ENCODE measurements around the gene ASGR2. TPM values are rescaled to one million over a fixed set of nuclear protein-coding genes. Genes with fewer than 3 reads are reported as not detected.

ASGR2 gene
- total and polyA plus RNA-seq, 2 donors (not counting 1 experiment from before 2014, with no cell fraction given) = not detected

GRCh38 chr17:7080456-7081041 is 34.1 kb downstream of the ASGR2 start:
- Histone ChIP-seq H3K79me2 (ENCODE audit: control insufficient read depth, insufficient read depth, low read length) (no peaks in the 10 kb centered on the region), H3K27ac (ENCODE audit: insufficient read depth, low read length) (no peak overlapping the region), H3K36me3 (ENCODE audit: control insufficient read depth, insufficient read depth, low read length) (no peaks in the 10 kb centered on the region), H3K27me3 (ENCODE audit: control insufficient read depth, insufficient read depth, low read length) (no peaks in the 10 kb centered on the region), H3K9ac (ENCODE audit: insufficient read depth, low read length) (no peak overlapping the region), H3K4me1 (ENCODE audit: control insufficient read depth, extremely low read depth, insufficient read depth, low read length) (no peaks in the 10 kb centered on the region), H3K4me2 (ENCODE audit: extremely low read depth, insufficient read depth, low read length) (no peak overlapping the region), H4K20me1 (ENCODE audit: control insufficient read depth, extremely low read depth, insufficient read depth, low read length) (no peaks in the 10 kb centered on the region), H2AFZ (ENCODE audit: low read length) (no peak overlapping the region), H3K4me3 (replicated peaks in 1 of 4; ENCODE audit: control extremely low read depth in 1 of 4, insufficient read depth in 1 of 4, low read depth in 3 of 4, low read length in 4 of 4) (no peak overlapping the region), H3K9me3 (ENCODE audit: control insufficient read depth, insufficient read depth, low read depth, low read length) (no peaks in the 10 kb centered on the region)
- TF ChIP-seq EZH2 (IDR thresholded peaks at IDR 0.05; ENCODE audit: low read length, missing control alignments) (no peak), CTCF (conservative IDR thresholded peaks at IDR 0.05 in 1 of 2, IDR thresholded peaks at IDR 0.05 in 1 of 2; ENCODE audit: low read depth in 1 of 2, low read length in 2 of 2) (no peak)
- no peak for DNase-seq (ENCODE audit: low read depth in 2 of 2)

- no peaks in the 10 kb centered on the region for H3K27me3 ChIP-seq (ENCODE audit: control insufficient read depth, insufficient read depth, low read length)
- no peaks in the 10 kb centered on the region for H3K79me2 ChIP-seq (ENCODE audit: control insufficient read depth, insufficient read depth, low read length)
- no peak within 1 kb of the TSS for H3K9ac ChIP-seq (ENCODE audit: insufficient read depth, low read length)
- no peak for DNase-seq (ENCODE audit: low read depth in 2 of 2)
- H3K4me1 ChIP-seq (ENCODE audit: control insufficient read depth, extremely low read depth, insufficient read depth, low read length) = no peaks in the 10 kb centered on the region
- no peak within 1 kb of the TSS for H2AFZ ChIP-seq (ENCODE audit: low read length)
- H3K27ac ChIP-seq (ENCODE audit: insufficient read depth, low read length) = no peak within 1 kb of the TSS
- no peak within 1 kb of the TSS for H3K4me3 ChIP-seq (replicated peaks in 1 of 4; ENCODE audit: control extremely low read depth in 1 of 4, insufficient read depth in 1 of 4, low read depth in 3 of 4, low read length in 4 of 4)
- no peak within 1 kb of the TSS for H3K4me2 ChIP-seq (ENCODE audit: extremely low read depth, insufficient read depth, low read length)
- H3K36me3 ChIP-seq (ENCODE audit: control insufficient read depth, insufficient read depth, low read length) = no peaks in the 10 kb centered on the region
- no peak for TF ChIP-seq CTCF (conservative IDR thresholded peaks at IDR 0.05 in 1 of 2, IDR thresholded peaks at IDR 0.05 in 1 of 2; ENCODE audit: low read depth in 1 of 2, low read length in 2 of 2)
- no peaks in the 10 kb centered on the region for H4K20me1 ChIP-seq (ENCODE audit: control insufficient read depth, extremely low read depth, insufficient read depth, low read length)
- no peaks in the 10 kb centered on the region for H3K9me3 ChIP-seq (ENCODE audit: control insufficient read depth, insufficient read depth, low read depth, low read length)
These were observed 34.8 kb downstream of the ASGR2 start, which contains the start of gene CLEC10A for GRCh38 chr17:7079581-7080455. CLEC10A (minus strand) TSS chr17:7080251; CDS start chr17:7078812, 1,439 bp downstream.

GRCh38 chr17:7078711-7079110 is 35.9 kb downstream of the ASGR2 start:
- H3K27ac ChIP-seq (ENCODE audit: insufficient read depth, low read length) = no peak overlapping the region
- no peak for DNase-seq (ENCODE audit: low read depth in 2 of 2)
- no peaks in the 10 kb centered on the region for H3K4me1 ChIP-seq (ENCODE audit: control insufficient read depth, extremely low read depth, insufficient read depth, low read length)
- no peak overlapping the region for H3K4me3 ChIP-seq (replicated peaks in 1 of 4; ENCODE audit: control extremely low read depth in 1 of 4, insufficient read depth in 1 of 4, low read depth in 3 of 4, low read length in 4 of 4)
- no peaks in the 10 kb centered on the region for H4K20me1 ChIP-seq (ENCODE audit: control insufficient read depth, extremely low read depth, insufficient read depth, low read length)
- H3K9me3 ChIP-seq (ENCODE audit: control insufficient read depth, insufficient read depth, low read depth, low read length) = no peaks in the 10 kb centered on the region
- no peaks in the 10 kb centered on the region for H3K27me3 ChIP-seq (ENCODE audit: control insufficient read depth, insufficient read depth, low read length)
- H3K79me2 ChIP-seq (ENCODE audit: control insufficient read depth, insufficient read depth, low read length) = no peaks in the 10 kb centered on the region
- no peak overlapping the region for H3K9ac ChIP-seq (ENCODE audit: insufficient read depth, low read length)
- no peak overlapping the region for H3K4me2 ChIP-seq (ENCODE audit: extremely low read depth, insufficient read depth, low read length)
- H2AFZ ChIP-seq (ENCODE audit: low read length) = no peak overlapping the region
- no peaks in the 10 kb centered on the region for H3K36me3 ChIP-seq (ENCODE audit: control insufficient read depth, insufficient read depth, low read length)
- TF ChIP-seq EZH2 (IDR thresholded peaks at IDR 0.05; ENCODE audit: low read length, missing control alignments) (no peak), CTCF (conservative IDR thresholded peaks at IDR 0.05 in 1 of 2, IDR thresholded peaks at IDR 0.05 in 1 of 2; ENCODE audit: low read depth in 1 of 2, low read length in 2 of 2) (no peak)

Data from fibroblast of lung (primary cell).